HL-60 (cell line): ENCODE results near the gene ISL1.

Experiments used
- DNase-seq, 2 experiments: peaks; one replicate each; pipeline ENCODE4 v3.0.0-alpha.2; 2010 to 2020; ENCODE audit warnings: low read depth in 1 of 2, low spot score in 1 of 2
- H3K27ac ChIP-seq: fragments of 250-450 bp; sonication (Bioruptor Pico); replicated peaks from 2 replicates; pipeline ENCODE4 v1.5.1; 2020; ENCODE audit warnings: mild to moderate bottlenecking, moderate library complexity
- H3K27me3 ChIP-seq: fragments of 250-450 bp; sonication (Bioruptor Pico); 2 replicates; pipeline ENCODE4 v1.5.1; 2021; ENCODE audit warnings: mild to moderate bottlenecking, moderate library complexity; ENCODE audit not compliant: insufficient read depth, poor library complexity, severe bottlenecking
- H3K4me3 ChIP-seq: replicated peaks from 2 replicates; pipeline ENCODE4 v1.5.1; 2011; ENCODE audit warnings: mild to moderate bottlenecking, control low read depth, low read length; ENCODE audit not compliant: insufficient read depth
- GABPA ChIP-seq: IDR thresholded peaks from 2 replicates; pipeline ENCODE4 v1.6.1; 2012; ENCODE audit warnings: low read depth
- POLR2AphosphoS5 ChIP-seq: IDR thresholded peaks from 2 replicates; pipeline ENCODE4 v1.6.1; 2012; ENCODE audit warnings: low read depth
- SPI1 ChIP-seq: IDR thresholded peaks from 2 replicates; pipeline ENCODE4 v1.6.1; 2012; ENCODE audit warnings: low read depth, mild to moderate bottlenecking, borderline replicate concordance
- TF ChIP-seq, protein P1 (sequence below): IDR thresholded peaks from 2 replicates; pipeline ENCODE4 v1.6.1; 2012; ENCODE audit warnings: low read depth; ENCODE audit not compliant: insufficient replicate concordance
- TF ChIP-seq, protein P2 (sequence below): IDR thresholded peaks from one replicate; pipeline ENCODE4 v1.5.1; 2011; ENCODE audit warnings: low read length, control low read depth, inconsistent platforms; ENCODE audit not compliant: insufficient read depth

ISL1 gene

GRCh38 chr5:51347157-51347556, 36.1 kb upstream of the ISL1 start:
- Histone ChIP-seq H3K27ac (no peak overlapping the region), H3K4me3 (no peak overlapping the region), H3K27me3 (no peaks in the 10 kb centered on the region)
- DNase-seq: no peak
- TF ChIP-seq, protein P1, sequence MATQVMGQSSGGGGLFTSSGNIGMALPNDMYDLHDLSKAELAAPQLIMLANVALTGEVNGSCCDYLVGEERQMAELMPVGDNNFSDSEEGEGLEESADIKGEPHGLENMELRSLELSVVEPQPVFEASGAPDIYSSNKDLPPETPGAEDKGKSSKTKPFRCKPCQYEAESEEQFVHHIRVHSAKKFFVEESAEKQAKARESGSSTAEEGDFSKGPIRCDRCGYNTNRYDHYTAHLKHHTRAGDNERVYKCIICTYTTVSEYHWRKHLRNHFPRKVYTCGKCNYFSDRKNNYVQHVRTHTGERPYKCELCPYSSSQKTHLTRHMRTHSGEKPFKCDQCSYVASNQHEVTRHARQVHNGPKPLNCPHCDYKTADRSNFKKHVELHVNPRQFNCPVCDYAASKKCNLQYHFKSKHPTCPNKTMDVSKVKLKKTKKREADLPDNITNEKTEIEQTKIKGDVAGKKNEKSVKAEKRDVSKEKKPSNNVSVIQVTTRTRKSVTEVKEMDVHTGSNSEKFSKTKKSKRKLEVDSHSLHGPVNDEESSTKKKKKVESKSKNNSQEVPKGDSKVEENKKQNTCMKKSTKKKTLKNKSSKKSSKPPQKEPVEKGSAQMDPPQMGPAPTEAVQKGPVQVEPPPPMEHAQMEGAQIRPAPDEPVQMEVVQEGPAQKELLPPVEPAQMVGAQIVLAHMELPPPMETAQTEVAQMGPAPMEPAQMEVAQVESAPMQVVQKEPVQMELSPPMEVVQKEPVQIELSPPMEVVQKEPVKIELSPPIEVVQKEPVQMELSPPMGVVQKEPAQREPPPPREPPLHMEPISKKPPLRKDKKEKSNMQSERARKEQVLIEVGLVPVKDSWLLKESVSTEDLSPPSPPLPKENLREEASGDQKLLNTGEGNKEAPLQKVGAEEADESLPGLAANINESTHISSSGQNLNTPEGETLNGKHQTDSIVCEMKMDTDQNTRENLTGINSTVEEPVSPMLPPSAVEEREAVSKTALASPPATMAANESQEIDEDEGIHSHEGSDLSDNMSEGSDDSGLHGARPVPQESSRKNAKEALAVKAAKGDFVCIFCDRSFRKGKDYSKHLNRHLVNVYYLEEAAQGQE: no peak
- TF ChIP-seq, protein P2, sequence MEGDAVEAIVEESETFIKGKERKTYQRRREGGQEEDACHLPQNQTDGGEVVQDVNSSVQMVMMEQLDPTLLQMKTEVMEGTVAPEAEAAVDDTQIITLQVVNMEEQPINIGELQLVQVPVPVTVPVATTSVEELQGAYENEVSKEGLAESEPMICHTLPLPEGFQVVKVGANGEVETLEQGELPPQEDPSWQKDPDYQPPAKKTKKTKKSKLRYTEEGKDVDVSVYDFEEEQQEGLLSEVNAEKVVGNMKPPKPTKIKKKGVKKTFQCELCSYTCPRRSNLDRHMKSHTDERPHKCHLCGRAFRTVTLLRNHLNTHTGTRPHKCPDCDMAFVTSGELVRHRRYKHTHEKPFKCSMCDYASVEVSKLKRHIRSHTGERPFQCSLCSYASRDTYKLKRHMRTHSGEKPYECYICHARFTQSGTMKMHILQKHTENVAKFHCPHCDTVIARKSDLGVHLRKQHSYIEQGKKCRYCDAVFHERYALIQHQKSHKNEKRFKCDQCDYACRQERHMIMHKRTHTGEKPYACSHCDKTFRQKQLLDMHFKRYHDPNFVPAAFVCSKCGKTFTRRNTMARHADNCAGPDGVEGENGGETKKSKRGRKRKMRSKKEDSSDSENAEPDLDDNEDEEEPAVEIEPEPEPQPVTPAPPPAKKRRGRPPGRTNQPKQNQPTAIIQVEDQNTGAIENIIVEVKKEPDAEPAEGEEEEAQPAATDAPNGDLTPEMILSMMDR: no peak
- no peak for TF ChIP-seq SPI1
- no peak for TF ChIP-seq POLR2AphosphoS5
- no peak for TF ChIP-seq GABPA

DNA sequence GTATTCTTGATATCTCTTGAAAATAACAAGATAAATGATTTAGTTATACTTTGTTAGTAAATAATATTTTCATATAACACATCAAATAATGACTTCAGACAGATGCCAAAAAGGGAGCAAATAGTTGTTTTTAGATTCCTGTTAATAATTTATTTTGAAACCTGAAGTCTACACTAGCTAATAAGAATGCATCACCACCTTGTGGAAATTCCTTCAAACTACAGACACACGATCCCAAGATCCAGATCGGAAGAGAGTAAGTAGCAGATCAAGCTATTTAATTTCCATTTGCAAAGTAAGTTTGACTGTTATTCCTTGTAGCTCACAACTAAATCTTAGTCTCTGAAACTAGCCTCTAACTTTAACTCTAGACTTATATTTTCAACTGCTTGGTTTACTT, 35.5 kb upstream of the ISL1 start:
- Histone ChIP-seq H3K4me3 (no peak overlapping the region), H3K27ac (no peak overlapping the region), H3K27me3 (no peaks in the 10 kb centered on the region)
- no peak for DNase-seq
- TF ChIP-seq POLR2AphosphoS5: no peak

- Histone ChIP-seq H3K27ac (no peak overlapping the region), H3K27me3 (peaks cover 2% of the 10 kb centered on the region), H3K4me3 (no peak overlapping the region)
- TF ChIP-seq SPI1 (no peak), GABPA (no peak), POLR2AphosphoS5 (no peak)
- TF ChIP-seq, protein P1: no peak
- TF ChIP-seq, protein P2: no peak
- DNase-seq: no peak
Observed at GRCh38 chr5:51371052-51371451, 12.2 kb upstream of the ISL1 start.

- no peak overlapping the region for H3K27ac ChIP-seq
- DNase-seq: no peak
- no peak for TF ChIP-seq POLR2AphosphoS5
- TF ChIP-seq SPI1: no peak
- TF ChIP-seq, protein P2: no peak
- TF ChIP-seq, protein P1: no peak
- TF ChIP-seq GABPA: no peak
- H3K27me3 ChIP-seq: peaks cover 20% of the 10 kb centered on the region
- H3K4me3 ChIP-seq: no peak overlapping the region
Observed at GRCh38 chr5:51373880-51374523, 9.2 kb upstream of the ISL1 start.
